HL-60/S4 treated with retinoic acid at 250 ng/mL for 4 days and 3 days (cell line): Measurements from ENCODE around the gene PTPRM.

Experiments used
- in situ Hi-C: fragments of 300-500 bp; cut with MboI; formaldehyde crosslinking; loops from 2 replicates; pipeline ENCODE4 v1.7.0; 2022; ENCODE audit warnings: low sequenced_read_pairs

PTPRM gene

DNA sequence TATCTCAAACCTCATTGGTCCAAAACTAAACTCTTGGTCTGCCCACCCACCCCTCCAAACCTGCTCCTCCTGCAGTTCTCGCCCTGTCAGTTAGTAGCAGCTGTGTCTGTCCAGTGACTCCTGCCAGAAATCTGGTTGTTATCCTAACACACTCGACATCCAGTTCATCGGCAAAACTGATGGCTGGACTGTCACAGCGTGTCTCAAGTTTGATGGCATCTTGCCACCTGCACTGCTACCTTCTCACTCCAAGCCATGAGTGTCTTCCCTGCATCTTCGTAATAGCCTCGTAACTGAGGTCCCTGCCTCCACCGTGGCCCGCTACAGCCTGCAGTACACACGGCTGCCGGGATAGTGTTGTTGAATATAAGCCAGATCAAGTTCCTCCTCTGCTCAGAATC lies 572.0 kb downstream of the PTPRM start:
- in situ Hi-C loops, result no loop called here

DNA sequence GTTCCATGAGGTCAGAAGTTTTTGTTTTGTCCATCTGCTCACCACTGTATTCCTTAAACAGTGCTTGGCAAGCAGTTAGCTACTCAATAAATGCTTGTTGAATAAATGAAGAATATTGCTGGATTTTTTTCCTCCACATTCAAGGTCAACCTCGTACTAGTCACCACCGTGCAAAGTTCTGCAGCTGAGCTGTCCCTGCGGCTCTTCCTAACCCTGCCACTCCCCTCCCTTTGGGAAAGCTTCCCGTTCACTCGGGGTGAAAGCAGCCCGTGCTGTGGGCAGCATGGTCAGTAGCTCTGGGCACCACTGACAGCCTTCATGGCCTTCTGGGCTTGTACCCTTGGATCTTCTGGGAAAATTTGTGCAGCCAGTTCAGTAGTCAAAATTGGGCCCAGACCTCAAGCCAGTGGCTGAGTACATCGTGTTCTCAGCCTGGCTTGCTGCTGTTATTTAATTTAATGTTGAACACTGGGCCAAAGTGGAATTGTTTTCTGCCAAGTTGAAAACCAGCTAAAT lies 572.8 kb downstream of the PTPRM start:
- in situ Hi-C loops, result no loop called here

DNA sequence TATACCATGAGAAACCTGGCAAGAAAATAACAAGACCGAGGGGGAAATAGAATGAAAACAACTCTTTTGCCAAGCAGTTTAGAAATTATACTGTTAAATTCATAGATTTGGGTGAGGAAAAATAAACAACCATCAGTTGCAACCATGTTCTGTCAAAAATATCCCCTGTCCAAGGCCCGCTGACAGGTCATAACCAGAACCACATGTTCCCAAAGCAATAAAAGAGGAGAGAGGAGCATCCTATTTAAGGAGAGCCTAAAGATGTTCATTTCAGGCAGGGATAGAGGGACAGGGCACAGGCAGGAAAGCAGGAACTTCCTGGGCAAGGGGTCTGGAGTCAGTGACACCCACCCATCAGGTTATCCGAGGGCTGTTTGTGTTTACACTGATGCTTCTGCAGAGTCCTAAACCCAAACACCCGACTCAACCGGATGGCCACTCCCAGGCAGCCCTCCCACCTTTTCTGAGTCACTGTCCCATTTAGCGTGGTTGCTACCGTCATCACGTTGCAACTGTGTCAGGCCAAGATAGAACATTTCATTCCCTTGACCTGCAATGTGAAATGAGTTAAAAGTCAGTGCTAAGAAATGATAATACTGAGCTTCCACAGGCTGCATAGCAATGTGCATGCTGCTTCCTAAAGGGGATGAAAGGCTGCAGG lies 573.9 kb downstream of the PTPRM start:
- in situ Hi-C loops, result no loop called here

DNA sequence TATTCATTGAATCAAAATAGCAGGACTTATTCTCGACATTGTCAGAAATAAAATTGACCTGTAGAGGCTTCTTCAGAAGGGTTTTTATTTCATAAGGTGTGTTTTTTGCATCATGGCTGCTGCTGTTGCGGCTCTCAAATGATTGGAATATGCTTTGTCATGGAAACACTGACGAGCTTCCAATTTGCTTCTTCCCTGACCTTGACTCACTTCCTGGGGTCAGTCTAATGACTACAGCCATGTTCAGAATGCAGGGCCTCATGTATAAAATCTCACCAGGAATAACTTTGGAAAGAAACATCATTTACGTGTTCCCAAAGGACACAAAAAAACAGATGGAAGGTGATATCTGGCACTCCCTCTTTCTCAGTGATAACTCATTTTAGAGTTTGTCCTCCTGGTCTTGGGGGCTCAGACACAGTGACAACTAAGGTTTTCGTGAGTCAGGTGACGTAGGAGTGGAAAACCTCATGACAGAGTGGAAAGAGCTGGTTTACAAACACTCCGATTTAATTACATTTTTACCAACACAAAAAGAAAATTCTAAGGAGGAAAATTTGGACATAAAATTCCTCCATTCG lies 575.1 kb downstream of the PTPRM start:
- in situ Hi-C loops, result no loop called here

DNA sequence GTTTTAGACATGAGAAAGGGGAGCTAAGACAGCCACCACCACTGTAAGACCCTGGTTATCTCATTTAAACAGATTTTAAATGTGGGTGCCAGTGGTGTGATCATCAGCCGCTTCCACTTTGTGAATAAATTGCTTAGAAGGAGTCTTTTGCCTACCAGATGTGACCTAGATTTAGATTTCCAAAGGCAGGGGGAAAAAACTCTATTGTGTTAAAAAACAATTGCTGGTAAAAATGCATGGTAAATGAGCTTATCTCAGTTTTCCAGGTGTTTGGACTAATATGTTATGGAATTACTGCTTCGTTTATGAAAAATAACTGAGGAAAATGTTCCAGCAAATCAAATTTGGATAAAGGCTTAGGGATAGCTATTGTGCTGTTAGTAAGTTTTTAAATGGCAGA lies 575.8 kb downstream of the PTPRM start:
- in situ Hi-C loops, result no loop called here

DNA sequence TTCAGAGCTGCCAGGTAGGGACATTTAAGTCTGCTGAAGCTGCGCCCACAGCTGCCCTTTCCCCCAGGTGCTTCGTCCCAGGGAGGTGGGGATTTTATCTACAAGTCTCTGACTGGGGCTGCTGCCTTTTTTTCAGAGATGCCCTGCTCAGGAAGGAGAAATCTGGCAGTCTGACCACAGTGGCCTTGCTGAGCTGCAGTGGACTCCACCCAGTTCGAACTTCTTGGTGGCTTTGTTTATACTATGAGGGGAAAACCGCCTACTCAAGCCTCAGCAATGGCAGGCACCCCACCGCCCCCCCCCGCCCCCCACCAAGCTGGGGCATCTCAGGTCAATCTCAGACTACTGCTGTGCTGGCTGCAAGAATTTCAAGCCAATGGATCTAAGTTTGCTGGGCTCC lies 584.1 kb downstream of the PTPRM start:
- in situ Hi-C loops, result no loop called here

DNA sequence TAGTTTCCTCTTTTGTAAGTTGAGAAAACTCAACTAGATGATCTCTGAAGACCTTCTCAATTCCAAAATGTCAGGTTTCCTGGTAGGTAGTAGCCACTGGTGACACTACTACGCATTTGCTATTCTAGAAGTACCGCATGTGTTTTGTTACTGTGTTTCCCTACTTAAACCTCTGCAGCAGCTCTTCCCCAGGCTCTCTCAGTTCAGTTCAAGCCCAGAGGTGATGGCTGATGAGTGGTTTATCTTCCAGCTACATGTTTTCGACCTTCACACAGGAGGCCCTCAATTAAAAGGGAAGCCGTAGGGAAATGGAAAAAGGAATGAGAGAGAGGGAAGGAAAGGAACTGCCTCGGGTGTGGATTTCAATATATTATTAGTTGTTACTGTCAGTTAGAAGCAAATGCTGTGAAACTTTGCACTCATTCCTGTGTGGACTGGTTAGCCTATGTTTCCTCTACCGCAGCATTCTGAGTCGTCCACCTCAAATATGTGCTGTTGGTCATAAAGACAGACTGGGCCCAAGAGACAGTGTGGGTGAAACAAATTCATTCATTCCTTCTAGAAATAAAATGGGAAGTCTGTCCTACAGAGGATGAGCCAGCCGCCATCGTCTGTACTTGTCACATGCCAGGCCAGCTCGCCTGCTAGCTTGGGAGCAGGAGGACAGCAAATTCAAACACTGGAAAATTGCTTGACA lies 586.9 kb downstream of the PTPRM start:
- in situ Hi-C loops, result no loop called here

DNA sequence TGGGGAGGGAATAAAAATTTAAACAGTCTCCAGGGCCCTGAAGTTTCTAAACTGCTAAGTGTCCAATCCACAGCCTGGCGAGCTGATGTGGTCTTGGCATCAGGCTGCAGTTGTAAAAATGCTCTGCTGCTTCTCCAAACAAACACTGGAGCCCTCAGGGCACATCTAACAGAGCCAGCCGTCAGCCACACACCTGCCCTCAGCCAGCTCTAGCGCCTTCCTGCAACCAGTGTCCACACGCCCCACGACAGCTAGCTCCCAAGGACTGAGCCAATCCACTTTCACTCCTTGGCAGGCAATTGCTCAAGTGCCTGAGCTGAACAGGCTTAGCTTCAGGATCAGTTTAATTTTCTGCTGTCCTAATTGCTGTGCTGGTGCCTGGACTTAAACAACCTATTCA lies 595.7 kb downstream of the PTPRM start:
- in situ Hi-C loops, result no loop called here

DNA sequence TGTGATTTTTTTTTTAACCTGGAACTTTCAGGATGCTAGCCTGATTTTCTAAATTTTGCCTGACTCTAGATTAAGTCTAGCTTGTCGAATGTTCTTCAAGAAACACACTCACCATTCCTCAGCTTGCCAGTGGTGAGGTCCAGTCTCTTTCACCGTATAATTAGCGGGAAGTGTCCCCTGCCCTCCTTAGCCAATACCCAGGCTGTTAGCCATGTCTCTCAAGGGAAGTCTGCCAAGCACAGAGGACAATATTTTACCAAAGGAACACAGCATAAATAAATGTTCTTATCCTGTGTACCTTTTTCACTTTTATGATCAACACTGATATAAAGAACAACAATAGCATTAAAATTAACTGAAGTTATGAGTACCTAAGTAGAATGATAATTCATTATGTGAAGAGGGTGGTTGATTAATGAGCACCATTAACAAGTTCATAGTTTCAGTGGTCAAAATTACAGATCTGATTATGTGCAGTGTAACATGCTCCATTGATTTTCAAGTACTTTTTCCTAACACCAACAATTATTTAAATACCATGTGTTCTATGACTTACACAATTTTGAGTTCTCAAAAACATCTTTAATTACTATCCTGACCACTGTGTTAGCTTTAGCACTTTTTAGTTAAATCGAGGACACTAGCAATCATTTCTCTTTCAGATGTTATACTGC lies 596.3 kb downstream of the PTPRM start:
- in situ Hi-C loops, result no loop called here

DNA sequence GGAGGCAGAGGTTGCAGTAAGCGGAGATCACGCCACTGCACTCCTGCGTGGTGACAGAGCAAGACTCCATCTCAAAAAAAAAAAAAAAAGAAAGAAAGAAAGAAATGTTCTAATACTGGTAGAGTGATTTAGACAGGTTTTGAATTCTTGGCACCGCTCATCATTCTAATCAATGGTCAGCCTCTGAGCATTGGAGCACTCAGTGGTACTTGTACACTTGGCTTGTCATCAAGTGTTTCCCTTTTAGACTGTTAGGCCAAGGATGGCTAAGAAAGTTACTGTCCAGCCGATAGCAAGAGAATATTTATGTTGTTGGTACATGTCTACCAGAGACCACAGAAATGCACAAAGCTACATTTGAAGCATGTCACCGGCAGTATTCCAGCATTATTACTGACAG lies 598.0 kb downstream of the PTPRM start:
- in situ Hi-C loops, result no loop called here

DNA sequence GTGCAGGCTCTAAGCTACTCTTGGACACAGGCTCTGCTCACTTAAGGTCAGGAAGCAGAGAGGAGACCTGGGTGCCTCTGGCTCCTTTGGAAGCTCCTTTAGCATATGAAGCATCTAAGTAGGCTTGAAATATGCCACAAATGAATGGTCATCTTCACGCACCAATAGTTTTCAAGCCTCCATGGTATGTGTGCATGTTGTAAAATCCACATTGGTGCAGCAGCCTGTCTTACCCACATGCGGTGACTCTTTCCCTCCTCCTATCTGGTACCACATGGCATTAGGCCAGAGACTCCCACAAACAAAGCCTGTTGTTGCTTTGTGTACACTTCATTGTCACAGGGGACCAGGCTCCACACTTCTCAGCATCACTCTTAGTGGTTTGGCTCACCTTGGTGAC lies 599.9 kb downstream of the PTPRM start:
- in situ Hi-C loops, result no loop called here

DNA sequence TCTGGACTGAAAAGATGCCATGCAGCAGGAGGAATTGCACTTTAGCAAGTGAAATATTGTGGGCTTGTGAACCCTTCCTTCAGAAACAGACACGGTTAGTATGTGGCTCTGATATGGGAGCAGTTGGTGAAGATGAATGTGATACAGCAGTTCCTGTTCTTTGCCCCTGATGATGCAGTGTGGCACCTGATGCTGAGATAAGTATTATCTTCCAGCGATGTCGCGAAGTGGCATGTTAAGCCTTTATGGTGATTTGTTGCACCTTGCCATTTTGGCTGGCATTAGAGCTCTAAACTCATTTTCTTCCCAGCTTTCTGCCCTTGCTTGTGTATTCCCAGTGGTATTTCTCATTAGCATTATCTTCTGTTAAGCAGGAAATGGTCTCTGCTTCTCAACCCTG lies 600.6 kb downstream of the PTPRM start:
- in situ Hi-C loops, result no loop called here

DNA sequence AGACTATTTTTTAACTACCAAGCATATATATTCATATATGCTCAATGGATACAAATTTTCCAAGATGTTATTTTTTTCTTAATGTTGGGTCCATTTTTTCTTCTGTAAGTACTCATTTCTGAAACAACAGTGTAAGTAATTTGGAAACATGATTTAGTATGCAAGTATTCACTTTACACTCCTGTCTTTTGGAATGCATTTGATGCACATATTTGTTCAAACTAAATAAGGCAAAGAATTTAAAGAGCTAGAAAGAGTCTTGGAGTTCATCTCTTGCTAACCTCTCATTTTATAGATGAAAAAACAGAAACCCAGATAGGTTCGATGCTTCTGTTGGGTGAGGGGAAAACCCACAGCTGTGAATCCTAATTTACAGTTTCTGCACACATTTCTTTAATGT lies 602.6 kb downstream of the PTPRM start:
- in situ Hi-C loops, result no loop called here

DNA sequence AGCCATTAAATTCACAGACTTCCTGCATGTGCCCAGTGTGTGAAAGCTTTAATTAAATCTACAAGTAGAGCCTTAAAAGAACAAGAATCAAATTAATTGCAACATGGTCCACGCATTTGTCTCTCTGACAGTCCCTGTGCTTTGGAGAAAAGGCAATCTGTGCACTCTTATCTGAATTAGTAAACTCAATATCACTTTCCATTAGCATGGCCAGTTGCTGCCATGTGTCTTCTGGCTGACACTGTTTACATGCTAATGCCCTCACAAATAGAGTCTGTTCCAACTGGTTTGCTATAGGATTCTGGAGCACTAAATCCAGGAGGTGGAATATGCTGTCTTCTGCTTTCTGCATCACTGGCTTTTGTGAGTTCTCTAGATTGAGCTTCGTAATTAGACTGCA lies 607.7 kb downstream of the PTPRM start:
- in situ Hi-C loops, result no loop called here

DNA sequence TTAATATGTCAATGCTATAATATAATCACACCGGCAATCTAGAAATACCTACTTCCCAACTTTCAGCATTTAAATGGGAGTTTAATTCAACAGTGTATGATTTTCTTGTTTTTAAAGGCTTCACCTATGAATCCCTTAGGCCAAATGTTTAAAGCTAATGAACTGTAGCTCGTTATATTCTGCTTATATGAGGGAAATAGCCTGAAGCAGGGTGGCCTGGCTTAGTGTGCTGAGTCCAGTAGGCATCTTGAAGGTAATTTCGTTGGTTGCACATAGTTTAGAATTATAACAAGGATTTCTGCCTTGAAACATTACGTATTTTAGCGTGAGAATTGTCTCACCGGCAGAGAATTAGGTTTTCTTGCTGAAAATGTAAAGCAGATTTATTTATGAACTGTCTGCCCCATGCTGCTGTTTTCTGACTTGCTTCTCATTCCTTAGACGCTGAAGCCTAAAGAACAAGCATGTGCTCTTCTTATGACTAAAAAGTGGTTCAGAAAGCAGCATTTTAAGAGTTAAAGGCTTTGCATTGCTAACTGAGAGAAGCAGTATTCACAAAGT lies 608.5 kb downstream of the PTPRM start:
- in situ Hi-C loops, result no loop called here

DNA sequence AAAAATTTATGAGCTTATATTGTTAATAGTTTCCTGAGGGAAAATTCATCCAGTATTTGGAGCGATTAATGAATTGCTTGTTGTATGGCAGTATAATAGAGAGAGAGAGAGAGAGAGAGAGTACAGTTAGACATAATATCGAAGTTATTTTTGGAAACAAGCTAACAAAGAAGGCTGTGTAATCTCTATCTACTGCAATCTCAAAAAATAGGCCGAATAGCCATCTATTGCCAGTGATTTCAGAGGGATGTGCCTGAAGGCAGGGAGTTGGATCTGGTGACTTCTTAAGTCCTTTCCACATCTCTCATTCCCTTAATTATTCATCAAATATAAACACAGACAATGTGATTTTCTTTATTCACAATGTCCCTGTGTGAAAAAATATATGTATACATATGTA lies 609.0 kb downstream of the PTPRM start:
- in situ Hi-C loops, result no loop called here

DNA sequence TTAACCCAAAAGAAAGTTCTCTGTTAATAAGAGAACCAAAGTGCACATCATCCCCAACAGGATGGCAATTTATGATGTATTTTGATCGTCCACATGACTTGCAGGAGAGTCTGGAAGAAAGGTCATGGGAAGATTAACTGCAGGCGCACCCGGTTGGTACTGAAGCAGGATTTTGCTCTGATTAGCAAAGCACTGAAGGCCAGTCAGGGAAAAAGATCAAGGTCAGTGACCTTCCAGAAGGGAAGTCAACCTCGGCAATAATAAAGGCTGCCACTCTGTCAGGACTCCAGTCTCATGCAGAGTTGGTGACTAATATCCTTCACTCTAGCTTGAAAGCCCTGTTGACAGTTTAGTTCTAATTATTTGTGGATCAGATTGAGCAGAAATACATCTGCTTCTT lies 609.4 kb downstream of the PTPRM start:
- in situ Hi-C loops, result no loop called here

DNA sequence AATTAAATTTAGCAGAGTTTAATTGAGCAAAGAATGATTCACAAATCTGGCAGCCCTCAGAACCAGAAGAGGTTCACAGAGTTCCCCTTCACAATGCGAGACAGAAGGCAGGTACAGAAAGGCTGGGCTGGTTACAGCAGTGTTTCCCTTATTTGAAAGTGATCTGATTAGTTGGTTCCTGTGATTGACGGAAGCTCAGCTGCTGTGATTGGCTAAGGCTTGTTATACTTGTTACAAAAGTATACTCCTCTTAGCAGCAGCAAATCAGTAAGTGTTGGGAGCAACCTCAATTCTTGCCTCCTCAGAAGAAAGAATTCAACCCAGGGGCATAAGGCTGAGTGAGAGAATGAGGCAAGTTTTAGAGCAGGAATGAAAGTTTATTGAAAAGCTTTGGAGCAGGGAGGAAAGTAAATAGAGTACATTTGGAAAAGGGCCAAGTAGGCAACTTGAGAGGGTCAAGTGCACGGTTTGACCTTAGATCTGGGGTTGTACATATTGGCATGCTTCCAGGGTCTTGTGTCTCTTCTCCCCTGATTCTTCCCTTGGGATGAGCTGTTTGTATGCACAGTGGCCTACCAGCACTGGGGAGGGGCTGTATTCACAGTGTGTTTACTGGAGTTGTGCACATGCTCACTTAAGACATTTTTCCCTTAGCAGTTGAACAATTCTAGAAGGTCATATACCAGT lies 610.4 kb downstream of the PTPRM start:
- in situ Hi-C loops, result no loop called here

DNA sequence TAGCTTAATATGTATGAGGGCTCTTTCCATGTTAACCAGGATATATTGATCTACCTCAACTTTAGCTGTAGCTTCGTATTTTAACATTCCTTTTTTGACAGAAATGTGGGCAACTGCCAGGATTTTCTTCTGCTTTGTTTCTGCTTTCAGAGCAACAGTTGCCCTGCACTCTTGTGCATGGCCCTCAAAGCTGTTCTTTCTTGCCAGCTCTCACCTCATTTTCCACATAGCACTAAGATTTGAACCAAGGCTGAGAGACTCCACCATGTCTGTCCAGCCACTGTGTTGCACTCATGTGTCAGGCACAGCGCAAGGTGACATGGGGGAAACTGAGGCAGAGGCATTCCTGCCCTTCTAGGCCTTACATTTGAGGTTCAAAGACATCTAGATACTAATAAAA lies 619.3 kb downstream of the PTPRM start:
- in situ Hi-C loops, result no loop called here

DNA sequence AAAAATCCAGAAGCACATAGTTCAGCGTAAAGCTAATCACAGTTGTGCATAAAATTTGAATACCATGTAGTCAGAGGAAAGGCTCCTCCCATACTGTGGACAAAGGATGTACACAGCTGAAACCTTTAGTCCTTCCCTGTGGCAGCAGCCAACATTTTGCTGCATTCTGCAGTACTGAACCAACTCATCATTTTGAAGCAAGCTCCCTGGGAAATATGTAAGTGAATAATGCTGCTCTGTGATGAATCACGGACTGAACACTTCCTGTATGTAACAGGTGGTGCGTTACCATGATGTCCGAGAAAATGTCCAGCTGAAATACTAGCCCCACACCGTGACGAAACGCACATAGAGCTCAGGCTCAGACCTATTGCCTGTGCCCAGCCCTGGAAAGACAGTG lies 621.1 kb downstream of the PTPRM start:
- in situ Hi-C loops, result no loop called here

DNA sequence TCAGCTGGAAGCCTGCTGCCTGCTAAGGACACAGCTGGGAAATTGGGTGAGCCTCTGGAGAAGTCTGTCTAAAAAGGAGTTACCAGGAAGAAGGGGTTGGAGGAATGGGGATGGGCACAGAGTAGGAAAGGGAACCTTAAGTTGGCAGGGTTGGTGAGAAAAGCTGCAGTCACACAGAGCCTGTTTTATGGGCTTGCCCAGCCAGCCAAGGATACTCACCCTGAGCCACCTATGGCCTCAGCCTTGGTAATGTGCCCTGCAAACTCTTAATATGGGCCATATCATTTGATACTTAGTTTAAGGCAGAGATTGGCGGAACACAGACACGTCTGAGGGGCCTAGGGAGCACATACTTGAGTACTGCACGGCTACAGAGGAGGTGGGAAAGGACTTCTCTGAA lies 623.9 kb downstream of the PTPRM start:
- in situ Hi-C loops, result no loop called here
